GM10266 (cell line): ENCODE measurements around the gene SLF2.
A peak's percentile ranks its signal among the peaks of the same experiment; 100 is the strongest.

Experiments
- DNase-seq: peaks from one replicate; pipeline ENCODE4 v3.0.0; 2012; ENCODE audit errors: extremely low spot score
- CTCF ChIP-seq: IDR thresholded peaks from 2 replicates; pipeline ENCODE4 v1.5.1; 2012; ENCODE audit warnings: mild to moderate bottlenecking, low read depth; ENCODE audit not compliant: control insufficient read depth, insufficient read depth; ENCODE audit errors: missing control alignments

Gene SLF2

GRCh38 chr10:101011517-101012423, 99.0 kb downstream of the SLF2 start:
- no peak for TF ChIP-seq CTCF
- no peak for DNase-seq

GRCh38 chr10:101012525-101013364, 100.0 kb downstream of the SLF2 start:
- peak; percentile 87 for DNase-seq
- peak; percentile 92 for TF ChIP-seq CTCF

GRCh38 chr10:101013365-101013825, 100.6 kb downstream of the SLF2 start:
- no peak for DNase-seq

GRCh38 chr10:101014230-101014884, 101.6 kb downstream of the SLF2 start:
- DNase-seq, result peak; percentile 89
- TF ChIP-seq CTCF, result peak; percentile 91

More at GRCh38 chr10:101013365-101013825, 100.6 kb downstream of the SLF2 start:
- TF ChIP-seq CTCF, result no peak
